GM19438 (cell line): ENCODE measurements around the gene TPSG1.
"Not testable (repeated sequence)": the region's sequence is repeated elsewhere in the genome, so short reads cannot be mapped to it uniquely, and the experiment has no call there.

Source experiments
- ATAC-seq: cut with Tn5 transposase; IDR thresholded peaks from one replicate; pipeline ENCODE4 v1.9.1; 2021; ENCODE audit warnings: low read depth; ENCODE audit not compliant: unreplicated experiment

TPSG1 gene

DNA sequence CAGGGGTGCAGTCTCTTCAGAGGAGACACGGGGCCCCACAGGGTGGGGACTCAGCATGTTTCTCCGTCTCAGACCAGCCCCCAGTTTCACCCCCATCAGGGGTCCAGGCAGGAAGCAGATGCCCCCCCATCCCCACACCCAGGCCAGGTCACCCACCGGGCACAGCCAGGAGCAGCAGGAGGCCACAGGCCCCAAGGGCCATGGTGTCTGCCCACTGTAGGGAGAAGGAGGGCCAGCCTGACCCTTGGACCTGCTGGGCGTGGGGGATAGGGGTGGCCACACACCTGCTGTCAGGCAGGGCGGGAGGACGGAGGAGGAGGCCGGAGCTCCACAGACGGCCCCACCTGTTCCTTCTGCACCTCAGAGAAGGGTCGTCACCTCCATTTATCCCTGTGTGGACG, at the start of gene TPSG1:
Gene TPSG1 (minus strand): TSS at position 218 of the 401 bp plus-strand sequence. CDS start 16 bp downstream, at position 202.
- ATAC-seq: no peak

DNA sequence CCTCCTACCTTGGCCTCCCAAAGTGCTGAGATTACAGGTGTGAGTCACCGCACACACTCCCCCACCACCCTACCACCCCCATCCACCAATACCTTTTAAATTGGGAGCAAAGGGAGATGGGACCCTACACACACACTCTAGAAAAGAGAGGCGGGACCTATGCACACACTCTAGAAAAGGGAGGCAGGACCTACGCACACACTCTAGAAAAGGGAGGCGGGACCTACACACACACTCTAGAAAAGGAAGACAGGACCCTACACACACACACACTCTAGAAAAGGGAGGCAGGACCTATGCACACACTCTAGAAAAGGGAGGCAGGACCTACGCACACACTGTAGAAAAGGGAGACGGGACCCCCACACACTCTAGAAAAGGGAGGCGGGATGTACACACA, 49.7 kb upstream of the TPSG1 start:
- ATAC-seq: no peak

DNA sequence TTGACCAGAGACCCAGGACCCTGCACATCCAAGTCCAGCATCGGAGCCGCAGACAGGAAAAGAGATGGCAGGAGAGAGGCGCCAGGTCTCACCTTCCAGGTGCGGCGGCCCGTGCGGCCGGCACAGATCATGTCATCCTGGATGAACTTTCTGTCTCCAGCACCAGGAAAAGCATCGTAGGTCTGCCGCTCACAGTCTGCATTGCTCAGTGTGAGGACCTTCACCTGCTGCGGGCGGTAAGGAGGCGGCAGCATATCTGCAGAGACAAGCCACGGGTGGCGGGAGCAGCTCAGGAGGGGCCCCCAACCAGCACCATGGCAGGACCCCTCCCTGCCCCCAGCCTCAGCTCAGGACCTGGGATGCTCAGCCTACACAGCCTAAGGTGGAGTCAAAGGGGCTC, 48.7 kb upstream of the TPSG1 start:
- no peak for ATAC-seq

DNA sequence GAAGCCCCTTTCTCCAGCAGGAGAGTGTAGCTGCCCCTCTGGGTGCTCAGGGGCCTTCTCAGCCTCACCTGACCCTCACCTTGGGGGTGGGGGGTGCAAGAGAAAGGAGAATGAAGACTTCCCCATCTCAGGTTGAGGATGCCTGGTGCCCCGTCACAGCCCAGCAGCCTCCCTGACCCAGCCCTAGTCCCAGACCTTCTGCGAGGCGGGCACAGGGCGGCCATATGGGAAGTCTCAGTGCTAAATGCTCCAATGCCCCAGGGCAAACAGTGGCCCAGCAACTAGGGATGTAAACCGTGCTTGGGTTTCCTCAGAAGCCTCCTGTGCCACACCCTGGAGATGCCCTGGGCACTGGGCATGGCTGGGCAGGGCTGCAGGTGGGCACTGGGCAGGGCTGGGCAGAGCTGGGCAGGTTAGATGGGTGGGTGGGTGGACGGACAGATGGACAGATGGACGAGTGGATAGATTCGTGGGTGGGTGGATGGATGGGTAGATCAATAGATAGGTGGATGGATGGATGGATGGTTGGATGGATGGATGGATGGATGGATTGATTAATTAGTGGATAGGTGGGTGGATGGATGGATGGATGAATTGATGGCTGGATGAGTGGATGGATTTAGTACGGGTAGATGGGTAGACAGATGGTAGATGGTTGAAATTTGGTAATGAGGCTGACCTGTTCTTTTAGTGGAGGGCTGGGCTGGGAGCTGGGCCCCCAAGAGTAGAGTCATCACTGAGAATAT, 47.6 kb upstream of the TPSG1 start:
- no peak for ATAC-seq

DNA sequence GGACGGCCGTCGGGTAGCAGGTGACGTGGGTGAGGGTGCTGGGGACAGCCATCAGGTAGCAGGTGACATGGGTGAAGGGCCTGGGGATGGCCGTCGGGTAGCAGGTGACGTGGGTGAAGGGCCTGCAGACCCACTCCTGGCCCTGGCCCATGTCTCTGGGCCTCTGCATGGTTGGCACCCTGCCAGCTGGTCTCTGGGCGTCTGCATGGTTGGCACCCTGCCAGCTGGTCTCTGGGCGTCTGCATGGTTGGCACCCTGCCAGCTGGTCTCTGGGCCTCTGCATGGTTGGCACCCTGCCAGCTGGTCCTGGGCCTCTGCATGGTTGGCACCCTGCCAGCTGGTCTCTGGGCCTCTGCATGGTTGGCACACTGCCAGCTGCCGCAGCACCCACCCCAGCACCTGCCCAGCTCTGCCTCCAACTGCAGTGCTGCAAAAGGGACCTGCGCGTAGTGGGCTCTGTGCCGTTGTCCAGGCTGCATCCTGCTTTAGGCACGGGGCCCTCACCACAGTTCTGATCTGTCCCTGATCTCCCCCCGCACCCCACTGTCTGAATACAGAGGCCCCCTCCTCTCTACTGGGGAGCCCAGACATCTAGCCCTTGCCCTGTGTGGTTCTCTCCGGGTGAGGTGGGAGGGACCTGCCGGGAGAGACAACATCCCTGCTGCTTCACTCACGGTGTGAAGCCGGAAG, 46.8 kb upstream of the TPSG1 start:
- not testable (repeated sequence) for ATAC-seq

DNA sequence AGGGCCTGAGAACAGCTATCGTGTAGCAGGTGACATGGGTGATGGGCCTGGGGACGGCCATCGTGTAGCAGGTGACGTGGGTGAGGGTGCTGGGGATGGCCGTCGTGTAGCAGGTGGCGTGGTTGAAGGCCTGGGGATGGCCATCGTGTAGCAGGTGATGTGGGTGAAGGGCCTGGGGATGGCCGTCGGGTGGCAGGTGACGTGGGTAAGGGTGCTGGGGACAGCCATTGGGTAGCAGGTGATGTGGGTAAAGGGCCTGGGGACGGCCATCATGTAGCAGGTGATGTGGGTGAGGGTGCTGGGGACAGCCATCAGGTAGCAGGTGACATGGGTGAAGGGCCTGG, 46.3 kb upstream of the TPSG1 start:
- no peak for ATAC-seq

DNA sequence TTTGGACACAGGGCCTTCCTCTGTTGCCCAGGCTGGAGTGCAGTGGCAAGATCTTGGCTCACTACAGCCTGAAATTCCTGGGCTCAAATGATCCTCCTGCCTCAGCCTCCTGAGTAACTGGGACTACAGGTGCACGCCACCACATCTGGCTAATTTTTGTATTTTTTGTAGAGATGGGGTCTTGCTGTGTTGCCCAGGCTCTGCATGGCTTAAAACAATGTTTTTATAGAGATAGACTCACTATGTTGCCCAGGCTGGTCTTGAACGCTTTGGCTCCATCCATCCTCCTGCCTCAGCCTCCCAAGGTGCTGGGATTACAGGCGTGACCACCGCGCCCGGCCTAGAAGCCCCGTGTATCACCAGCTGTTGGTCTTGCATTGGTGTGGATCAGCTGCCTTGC, 44.4 kb upstream of the TPSG1 start:
- ATAC-seq: not testable (repeated sequence)

DNA sequence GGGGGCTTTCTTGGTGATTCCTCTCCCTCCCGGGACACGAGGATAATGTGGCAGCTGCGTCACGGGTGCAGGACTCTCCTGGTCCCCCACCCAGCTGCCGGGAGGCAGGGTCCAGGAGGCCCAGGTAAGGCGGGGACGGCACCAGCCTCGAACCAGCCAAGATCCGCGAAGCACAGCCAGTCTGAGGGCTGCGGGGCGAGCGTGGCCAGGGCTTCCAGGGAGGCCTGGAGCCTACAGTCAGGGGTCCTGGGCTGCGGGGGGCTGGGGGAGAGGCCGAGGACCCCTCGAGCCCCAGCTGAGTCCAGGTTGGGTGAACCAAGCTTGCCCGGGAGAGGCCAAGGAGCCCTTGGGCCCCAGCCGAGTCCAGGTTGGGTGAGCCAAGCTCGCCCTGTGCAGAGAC, 40.8 kb upstream of the TPSG1 start:
- ATAC-seq: no peak

DNA sequence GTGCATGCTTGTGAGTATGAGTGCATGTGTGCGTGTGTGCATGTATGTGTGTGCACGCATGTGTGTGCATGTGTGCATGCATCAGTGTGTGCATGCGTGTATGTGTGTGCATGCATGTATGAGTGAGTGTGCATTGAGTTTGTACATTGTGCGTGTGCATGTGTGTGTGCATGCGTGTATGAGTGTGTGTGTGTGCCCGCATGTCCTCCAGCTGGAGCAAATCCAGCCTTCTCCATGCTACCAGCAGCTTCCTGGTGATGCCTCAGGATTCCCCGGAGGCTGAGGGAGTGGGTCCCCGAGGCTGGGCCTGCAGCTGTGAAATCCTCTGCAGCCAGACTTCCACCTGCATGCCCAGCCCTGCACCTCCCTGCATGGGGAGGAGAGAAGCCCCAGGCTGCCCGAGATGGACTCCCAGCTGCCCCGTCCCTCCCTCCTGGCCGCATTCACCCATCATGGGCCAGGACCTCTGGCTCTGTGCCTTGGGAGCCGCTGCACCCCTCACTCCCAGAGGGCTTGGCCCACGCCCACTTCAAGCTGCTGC, 40.1 kb upstream of the TPSG1 start:
- no peak for ATAC-seq

DNA sequence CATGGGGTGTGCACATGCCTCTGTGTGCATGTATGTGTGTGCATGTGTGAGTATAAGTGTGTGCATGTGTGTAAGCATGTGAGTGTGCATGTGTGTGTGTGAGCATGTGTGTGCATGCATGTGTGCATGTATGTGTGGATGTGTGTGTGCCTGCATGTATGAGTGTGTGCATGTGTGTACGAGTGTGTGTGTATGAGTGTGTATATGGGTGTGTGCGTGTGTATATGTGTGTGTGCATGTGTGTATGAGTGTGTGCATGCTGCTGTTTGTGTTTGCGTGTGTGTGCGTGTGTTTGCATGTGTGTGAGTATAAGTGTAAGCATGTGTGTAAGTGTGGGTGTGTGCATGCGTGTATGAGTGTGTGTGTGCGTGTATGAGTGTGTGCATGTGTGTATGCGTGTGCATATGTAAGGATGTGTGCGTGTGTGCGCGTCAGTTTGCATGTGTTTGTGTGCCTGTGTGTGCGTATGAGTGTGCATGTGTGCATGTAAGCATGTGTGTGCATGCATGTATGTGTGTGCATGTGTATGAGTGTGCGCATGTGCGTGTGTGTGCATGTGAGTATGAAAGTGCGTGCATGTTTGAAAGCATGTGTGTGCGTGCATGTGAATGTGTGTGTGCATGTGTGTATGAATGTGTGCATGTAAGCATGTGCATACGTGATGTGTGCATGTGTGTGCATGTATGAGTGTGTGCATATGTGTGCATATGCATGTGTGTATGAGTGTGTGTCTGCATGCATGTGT, 39.4 kb upstream of the TPSG1 start:
- no peak for ATAC-seq

DNA sequence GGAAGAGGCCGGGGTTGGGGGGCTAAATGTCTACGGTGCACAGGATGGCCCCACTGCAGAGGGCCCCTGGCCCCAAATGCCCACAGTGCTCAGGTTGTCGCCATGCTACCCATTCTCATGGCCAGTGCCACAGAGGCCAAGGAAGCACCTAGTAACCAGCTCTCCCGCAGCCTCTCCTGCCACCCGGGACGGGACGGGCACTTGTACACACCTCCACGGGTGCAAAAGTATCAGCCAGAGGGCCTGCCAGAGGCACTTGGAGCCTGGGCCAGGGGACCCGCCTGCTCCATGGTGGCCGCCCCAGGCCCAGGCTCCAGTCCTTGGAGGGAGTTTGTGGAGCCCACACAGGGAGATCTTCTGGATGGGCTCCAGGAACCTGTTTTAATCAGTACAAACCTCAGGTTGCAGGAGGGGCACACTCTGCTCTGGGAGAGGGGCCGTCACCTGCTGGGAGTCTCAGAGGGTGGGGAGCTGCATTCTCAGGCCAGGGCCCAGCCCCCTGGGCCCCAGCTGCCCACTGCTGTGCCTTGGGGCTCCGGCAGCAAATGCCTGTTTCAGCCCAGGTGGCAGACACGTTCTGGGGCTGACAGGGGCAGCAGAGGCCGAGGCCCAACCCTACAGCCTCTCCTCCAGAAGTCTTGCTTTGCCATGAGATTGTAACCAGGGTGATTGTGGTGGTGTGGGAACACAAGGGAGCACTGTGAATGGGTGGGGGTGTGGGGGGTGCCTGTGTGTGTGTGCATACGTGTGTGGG, 38.7 kb upstream of the TPSG1 start:
- ATAC-seq: no peak

DNA sequence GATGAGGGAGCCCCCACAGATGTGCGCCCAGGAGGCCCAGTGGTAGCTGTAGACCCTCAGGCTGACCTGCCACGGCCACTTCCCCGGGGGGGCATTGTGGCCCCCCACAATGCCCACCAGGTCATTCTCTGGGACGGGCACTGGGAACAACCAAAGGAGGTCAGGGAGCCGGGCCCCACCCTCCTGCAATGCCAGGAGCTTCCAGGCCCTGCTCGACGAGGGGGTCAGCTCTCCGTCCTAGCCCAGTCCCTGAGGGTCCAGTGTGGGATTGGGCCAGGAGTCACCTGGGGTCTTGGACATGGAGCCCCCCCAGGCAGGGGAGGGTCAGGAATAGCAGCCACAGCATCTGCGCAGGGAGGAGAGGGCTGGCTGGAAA, 37.8 kb upstream of the TPSG1 start:
- ATAC-seq: no peak

DNA sequence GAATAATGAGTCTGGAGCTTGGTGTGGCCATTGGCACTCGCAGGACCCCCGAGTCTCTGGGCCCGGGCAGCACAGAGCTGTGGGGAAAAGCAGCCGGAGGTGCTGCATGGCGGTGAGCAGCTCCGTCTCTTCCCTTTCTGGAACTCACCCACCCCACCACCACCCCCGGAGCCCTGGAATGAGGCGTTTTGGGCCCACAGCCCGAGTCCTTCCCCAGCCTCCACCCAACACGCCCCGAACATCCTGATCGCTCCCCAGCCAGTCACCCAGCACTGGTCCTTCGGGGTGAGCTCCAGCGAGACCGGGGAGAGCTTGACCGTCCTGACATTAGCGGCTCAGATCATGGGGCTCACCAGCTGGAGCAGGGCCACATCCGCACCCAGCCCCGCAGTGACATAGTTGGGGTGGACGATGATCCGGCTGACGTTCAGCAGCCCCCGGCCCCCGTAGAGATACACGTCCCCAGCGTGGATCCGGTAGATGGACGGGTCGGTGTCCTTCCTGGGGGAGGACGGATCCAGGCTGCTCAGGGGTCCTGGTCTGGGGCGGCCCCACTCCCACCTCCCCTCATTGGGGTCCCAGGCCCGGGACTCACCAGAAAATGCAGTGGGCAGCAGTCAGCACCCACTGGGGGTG, 37.3 kb upstream of the TPSG1 start:
- no peak for ATAC-seq

DNA sequence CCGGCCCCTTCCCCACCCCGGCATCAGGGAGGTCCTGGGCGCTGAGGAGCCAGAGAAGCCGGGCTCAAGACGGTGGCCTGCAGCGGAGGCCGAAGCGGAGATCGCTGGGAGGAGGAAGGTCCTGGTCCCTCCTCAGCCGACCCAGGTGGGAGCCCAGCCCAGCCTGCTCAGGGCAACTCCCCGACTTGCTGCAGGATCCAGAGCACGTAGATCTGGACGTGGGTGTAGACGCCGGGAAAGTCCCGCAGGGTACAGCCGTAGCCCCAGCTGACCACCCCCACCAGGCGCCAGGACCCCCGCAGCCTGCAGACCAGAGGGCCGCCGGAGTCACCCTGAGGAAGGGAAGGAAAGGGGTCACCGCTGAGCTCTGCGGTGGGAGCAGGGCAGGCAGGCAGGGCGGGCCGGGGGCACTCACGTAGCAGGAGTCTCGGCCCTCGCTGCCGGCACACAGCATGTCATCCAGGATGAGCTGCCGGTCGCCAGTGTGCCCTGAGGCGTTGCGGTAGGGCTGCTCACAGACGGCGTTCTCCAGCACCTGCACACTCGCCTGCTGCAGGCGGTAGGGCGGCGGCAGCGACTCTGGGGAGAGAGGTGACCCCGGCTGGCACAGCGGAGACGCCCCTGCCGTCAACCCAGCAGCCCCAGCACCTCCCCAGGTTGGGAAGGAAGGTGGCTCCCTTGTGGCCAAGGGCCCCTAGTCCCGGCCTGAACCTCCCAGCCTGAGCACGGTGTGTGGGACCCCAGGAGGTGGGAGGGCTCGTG, 36.2 kb upstream of the TPSG1 start:
- ATAC-seq: no peak

DNA sequence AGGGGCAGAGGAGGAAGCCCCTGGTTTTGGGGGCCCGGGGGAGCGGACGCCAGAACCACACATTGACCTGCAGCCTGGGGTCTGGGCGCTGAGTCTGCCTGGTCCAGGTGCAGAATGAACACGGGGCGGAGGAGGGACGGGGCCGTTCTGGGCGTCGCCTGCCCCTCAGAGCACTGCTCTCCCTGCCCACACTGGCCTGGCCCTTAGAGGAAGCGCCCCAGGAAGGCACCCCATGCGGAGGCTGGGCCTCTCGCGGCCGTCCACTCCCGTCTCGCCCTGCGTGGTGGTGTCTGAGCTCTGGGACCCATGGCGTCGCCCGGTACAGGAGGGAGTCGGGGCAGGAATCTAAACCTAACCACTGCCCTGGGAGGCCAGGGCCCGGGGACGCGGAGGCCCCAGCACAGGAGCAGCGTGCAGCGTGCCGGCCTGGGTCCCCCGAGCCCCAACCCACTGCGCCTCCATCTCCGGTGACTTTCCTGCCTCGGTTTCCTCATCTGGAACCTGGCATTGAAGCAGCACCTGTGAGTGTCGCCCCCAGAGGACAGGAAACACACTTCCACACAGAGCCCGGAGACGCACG, 35.1 kb upstream of the TPSG1 start:
- ATAC-seq: no peak

DNA sequence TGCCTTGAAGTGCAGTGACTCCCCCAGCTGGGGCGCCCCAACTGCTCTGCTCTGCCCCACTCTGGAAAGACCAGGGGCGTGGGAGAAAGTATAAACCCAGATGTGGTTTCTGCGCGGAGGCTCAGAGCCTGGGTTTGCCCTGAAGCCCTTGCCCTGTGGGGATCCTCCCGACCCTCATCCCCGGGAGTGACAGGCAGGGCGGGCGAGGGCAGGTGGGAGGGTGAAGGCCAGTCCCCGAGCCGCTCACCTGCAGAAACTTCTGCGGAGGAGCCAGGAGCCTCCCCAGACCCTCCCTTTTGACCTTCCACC, 34.6 kb upstream of the TPSG1 start:
- no peak for ATAC-seq

DNA sequence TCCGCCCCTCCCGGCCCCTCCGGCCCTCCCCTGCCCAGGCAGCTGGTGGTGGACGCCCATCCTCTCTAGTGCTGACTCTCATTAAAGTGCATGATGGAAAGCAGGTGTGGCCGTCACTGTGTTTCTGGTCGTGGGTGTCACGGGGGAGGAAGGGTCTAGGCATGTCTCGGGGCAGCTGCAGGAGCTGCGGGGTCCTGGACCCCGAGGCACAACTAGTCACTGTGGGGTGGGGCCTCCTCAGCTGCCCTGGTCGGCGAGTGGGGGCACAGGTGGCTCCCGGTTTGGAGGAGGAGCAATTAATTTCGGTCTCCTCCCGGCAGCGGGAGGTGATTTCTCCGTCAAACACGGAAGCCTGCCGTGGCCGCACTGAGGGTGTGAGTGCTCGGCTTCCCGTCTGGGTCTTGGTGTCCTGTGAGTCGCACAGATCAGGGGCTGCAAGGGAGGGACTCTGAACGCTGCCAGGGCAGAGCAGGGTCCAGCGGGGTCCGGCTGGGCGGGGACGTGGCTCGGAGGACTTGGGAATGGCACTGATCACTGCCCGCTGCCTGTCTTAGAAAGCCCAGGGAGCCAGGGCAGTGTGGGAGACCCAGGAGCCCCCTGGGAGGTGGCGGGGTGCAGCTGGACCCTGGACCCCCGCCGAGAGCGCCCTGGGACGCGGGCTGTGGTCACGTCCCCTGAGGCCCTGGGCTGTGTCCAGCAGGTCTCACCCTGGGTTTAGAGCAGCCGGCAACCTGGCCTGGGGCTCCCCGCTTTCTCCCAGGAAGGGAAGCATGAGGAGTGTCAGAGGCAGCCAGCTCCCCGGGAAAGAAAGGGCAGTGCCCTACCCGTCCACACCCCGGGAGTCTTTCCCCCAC, 34.1 kb upstream of the TPSG1 start:
- no peak for ATAC-seq

DNA sequence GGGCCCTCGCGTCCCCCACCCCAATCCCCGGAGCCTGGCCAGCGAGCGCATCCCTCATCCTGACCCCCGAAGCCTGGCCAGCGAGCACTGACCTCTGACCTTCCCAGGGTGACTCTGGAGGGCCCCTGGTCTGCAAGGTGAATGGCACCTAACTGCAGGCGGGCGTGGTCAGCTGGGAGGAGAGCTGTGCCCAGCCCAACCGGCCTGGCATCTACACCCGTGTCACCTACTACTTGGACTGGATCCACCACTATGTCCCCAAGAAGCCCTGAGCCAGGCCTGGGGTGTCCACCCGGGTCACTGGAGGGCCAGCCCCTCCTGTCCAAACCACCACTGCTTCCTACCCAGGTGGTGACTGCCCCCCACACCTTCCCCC, 33.1 kb upstream of the TPSG1 start:
- no peak for ATAC-seq
